NCI-H82 treated with DMSO at 0.1 percent for 48 hours (cell line): ENCODE results near the gene PLA2G4C.
"Not testable (repeated sequence)": the region's sequence is repeated elsewhere in the genome, so short reads cannot be mapped to it uniquely, and the experiment has no call there.

Experiments
- DNase-seq: peaks from one replicate; lab custom pipeline; 2025; ENCODE audit not compliant: unreplicated experiment; lab: John Stamatoyannopoulos, UW

Gene PLA2G4C

GRCh38 chr19:48113190-48113917, 2.7 kb upstream of the PLA2G4C start:
- DNase-seq, result no peak

- no peak for DNase-seq
These were observed 663 bp upstream of the PLA2G4C start for GRCh38 chr19:48111280-48111679.

- DNase-seq, result no peak
These were observed 1.4 kb downstream of the PLA2G4C start for GRCh38 chr19:48108997-48109782.

- no peak for DNase-seq
These were observed 6.7 kb downstream of the PLA2G4C start for GRCh38 chr19:48103922-48104321.

GRCh38 chr19:48102870-48103751, 7.5 kb downstream of the PLA2G4C start:
- peak; percentile 83 for DNase-seq

GRCh38 chr19:48095612-48096175, 14.9 kb downstream of the PLA2G4C start:
- DNase-seq, result no peak

GRCh38 chr19:48094855-48095203, 15.8 kb downstream of the PLA2G4C start:
- DNase-seq, result no peak

- DNase-seq, result no peak
These were observed 16.3 kb downstream of the PLA2G4C start for GRCh38 chr19:48094129-48094854.

- not testable (repeated sequence) for DNase-seq
These were observed 19.4 kb downstream of the PLA2G4C start for GRCh38 chr19:48091111-48091718.

- no peak for DNase-seq
These were observed 20.3 kb downstream of the PLA2G4C start for GRCh38 chr19:48090281-48090802.

- not testable (repeated sequence) for DNase-seq
These were observed 21.6 kb downstream of the PLA2G4C start for GRCh38 chr19:48088991-48089390.

- peak; percentile 32 for DNase-seq
These were observed 24.4 kb downstream of the PLA2G4C start for GRCh38 chr19:48085904-48086864.

- DNase-seq, result no peak
These were observed 25.5 kb downstream of the PLA2G4C start for GRCh38 chr19:48085076-48085475.

GRCh38 chr19:48081106-48081505, 29.5 kb downstream of the PLA2G4C start:
- DNase-seq, result no peak

GRCh38 chr19:48070177-48070769, 40.3 kb downstream of the PLA2G4C start:
- DNase-seq, result not testable (repeated sequence)

- peak; percentile 10 for DNase-seq
These were observed 41.2 kb downstream of the PLA2G4C start for GRCh38 chr19:48069435-48069834.

- DNase-seq, result no peak
These were observed 46.1 kb downstream of the PLA2G4C start for GRCh38 chr19:48064509-48064908.
